Brain microvascular endothelial cell (primary cell): ENCODE measurements around the gene ETV5.
"Not testable (repeated sequence)": the region's sequence is repeated elsewhere in the genome, so short reads cannot be mapped to it uniquely, and the experiment has no call there.

ENCODE experiments used
- DNase-seq: peaks from one replicate; pipeline ENCODE4 v3.0.0-alpha.2; 2020
- H3K27ac ChIP-seq: fragments of 250-450 bp; sonication (Bioruptor Pico); 2 replicates; pipeline ENCODE4 v1.5.1; 2020; ENCODE audit warnings: mild to moderate bottlenecking, moderate library complexity
- H3K27me3 ChIP-seq: fragments of 250-450 bp; sonication (Bioruptor Pico); replicated peaks from 2 replicates; pipeline ENCODE4 v1.5.1; 2020; ENCODE audit warnings: mild to moderate bottlenecking
- H3K36me3 ChIP-seq: fragments of 250-450 bp; sonication (Bioruptor Pico); replicated peaks from 2 replicates; pipeline ENCODE4 v1.5.1; 2020; ENCODE audit warnings: mild to moderate bottlenecking
- H3K4me3 ChIP-seq: 2 replicates; pipeline ENCODE4 v1.5.1; 2011; ENCODE audit warnings: low read depth, mild to moderate bottlenecking, control low read depth, low read length, moderate library complexity
- CTCF ChIP-seq: IDR thresholded peaks from 2 replicates; pipeline ENCODE4 v1.5.1; 2011; ENCODE audit warnings: low read depth, mild to moderate bottlenecking, moderate library complexity, low read length, control low read depth, inconsistent platforms; ENCODE audit errors: missing control alignments
- in situ Hi-C: cut with HindIII; loops from 2 replicates; pipeline ENCODE4 v1.10.0; 2017; ENCODE audit warnings: low sequenced_read_pairs, low pct_ligation_motif_present

Gene ETV5

GRCh38 chr3:186042521-186043202 lies 66.2 kb downstream of the ETV5 start:
- H3K27me3 ChIP-seq = no peaks in the 10 kb centered on the region
- peaks cover 10% of the 10 kb centered on the region for H3K36me3 ChIP-seq
- in situ Hi-C loops = no loop called here
- DNase-seq = no peak
- H3K4me3 ChIP-seq = no peak overlapping the region
- no peak overlapping the region for H3K27ac ChIP-seq
- TF ChIP-seq CTCF = no peak

- in situ Hi-C loops = no loop called here
- no peak for TF ChIP-seq CTCF
- no peak overlapping the region for H3K4me3 ChIP-seq
- DNase-seq = no peak
- H3K27me3 ChIP-seq = no peaks in the 10 kb centered on the region
- H3K36me3 ChIP-seq = peaks cover 4% of the 10 kb centered on the region
- H3K27ac ChIP-seq = no peak overlapping the region
Observed at GRCh38 chr3:186042036-186042435, 66.9 kb downstream of the ETV5 start.

GRCh38 chr3:186038360-186038759 lies 70.5 kb downstream of the ETV5 start:
- Histone ChIP-seq H3K27me3 (no peaks in the 10 kb centered on the region), H3K27ac (no peak overlapping the region), H3K36me3 (no peaks in the 10 kb centered on the region), H3K4me3 (no peak overlapping the region)
- in situ Hi-C loops = no loop called here
- DNase-seq = no peak
- TF ChIP-seq CTCF = no peak

- in situ Hi-C loops = no loop called here
- Histone ChIP-seq H3K27me3 (no peaks in the 10 kb centered on the region), H3K4me3 (no peak overlapping the region), H3K27ac (no peak overlapping the region), H3K36me3 (no peaks in the 10 kb centered on the region)
- no peak for DNase-seq
- TF ChIP-seq CTCF = no peak
Observed at GRCh38 chr3:186035277-186035676, 73.6 kb downstream of the ETV5 start.

- in situ Hi-C loops = no loop called here
- Histone ChIP-seq H3K4me3 (no peak overlapping the region), H3K27ac (no peak overlapping the region), H3K36me3 (no peaks in the 10 kb centered on the region), H3K27me3 (no peaks in the 10 kb centered on the region)
- no peak for DNase-seq
- TF ChIP-seq CTCF = no peak
Observed at GRCh38 chr3:186032321-186032720, 76.6 kb downstream of the ETV5 start.

- H3K36me3 ChIP-seq, in situ Hi-C loops: not testable (repeated sequence)
Observed at GRCh38 chr3:186025993-186026392, 82.9 kb downstream of the ETV5 start.

More at GRCh38 chr3:186025993-186026392, 82.9 kb downstream of the ETV5 start:
- H3K27me3 ChIP-seq, H3K27ac ChIP-seq, H3K4me3 ChIP-seq, DNase-seq: not testable (repeated sequence)
